Hepatocyte (in vitro differentiated cells): ENCODE results near the gene ADIPOR1.
"Not testable (repeated sequence)": the region's sequence is repeated elsewhere in the genome, so short reads cannot be mapped to it uniquely, and the experiment has no call there.

Experiments
- EZH2 ChIP-seq: fragments of 200-600 bp; sonication (generic); IDR thresholded peaks from 2 replicates; pipeline ENCODE4 v1.6.1; 2016; ENCODE audit warnings: antibody characterized with exemption, mild to moderate bottlenecking, borderline replicate concordance
- TF ChIP-seq, protein P1 (sequence below): fragments of 200-600 bp; sonication (generic); IDR thresholded peaks from 2 replicates; pipeline ENCODE4 v1.5.1; 2016; ENCODE audit warnings: antibody characterized with exemption, mild to moderate bottlenecking; ENCODE audit not compliant: poor library complexity

DNA sequence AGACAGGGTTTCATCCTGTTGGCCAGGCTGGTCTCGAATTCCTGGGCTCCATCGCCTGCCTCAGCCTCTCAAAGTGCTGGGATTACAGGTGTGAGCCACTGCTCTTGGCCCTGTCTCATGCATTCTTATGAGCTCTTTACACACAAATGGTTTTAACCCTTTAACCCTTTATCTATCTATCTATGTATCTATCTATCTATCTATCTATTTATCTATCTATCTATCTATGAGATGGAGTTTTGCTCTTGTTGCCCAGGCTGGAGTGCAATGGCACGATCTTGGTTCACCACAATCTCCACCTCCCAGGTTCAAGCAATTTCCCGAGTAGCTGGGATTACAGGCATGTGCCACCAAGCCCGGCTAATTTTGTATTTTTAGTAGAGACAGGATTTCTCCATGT lies 54.3 kb downstream of the ADIPOR1 start:
- TF ChIP-seq, protein P1, sequence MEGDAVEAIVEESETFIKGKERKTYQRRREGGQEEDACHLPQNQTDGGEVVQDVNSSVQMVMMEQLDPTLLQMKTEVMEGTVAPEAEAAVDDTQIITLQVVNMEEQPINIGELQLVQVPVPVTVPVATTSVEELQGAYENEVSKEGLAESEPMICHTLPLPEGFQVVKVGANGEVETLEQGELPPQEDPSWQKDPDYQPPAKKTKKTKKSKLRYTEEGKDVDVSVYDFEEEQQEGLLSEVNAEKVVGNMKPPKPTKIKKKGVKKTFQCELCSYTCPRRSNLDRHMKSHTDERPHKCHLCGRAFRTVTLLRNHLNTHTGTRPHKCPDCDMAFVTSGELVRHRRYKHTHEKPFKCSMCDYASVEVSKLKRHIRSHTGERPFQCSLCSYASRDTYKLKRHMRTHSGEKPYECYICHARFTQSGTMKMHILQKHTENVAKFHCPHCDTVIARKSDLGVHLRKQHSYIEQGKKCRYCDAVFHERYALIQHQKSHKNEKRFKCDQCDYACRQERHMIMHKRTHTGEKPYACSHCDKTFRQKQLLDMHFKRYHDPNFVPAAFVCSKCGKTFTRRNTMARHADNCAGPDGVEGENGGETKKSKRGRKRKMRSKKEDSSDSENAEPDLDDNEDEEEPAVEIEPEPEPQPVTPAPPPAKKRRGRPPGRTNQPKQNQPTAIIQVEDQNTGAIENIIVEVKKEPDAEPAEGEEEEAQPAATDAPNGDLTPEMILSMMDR, result not testable (repeated sequence)
- not testable (repeated sequence) for TF ChIP-seq EZH2
